H9 (cell line): ENCODE measurements around the gene KCNE1. TPM values are rescaled to one million over a fixed set of nuclear protein-coding genes. Genes with fewer than 3 reads are reported as not detected.

Experiments used
- DNase-seq: peaks from one replicate; pipeline ENCODE4 v3.0.0-alpha.2; 2017
- H2AFZ ChIP-seq: one replicate; pipeline ENCODE4 v1.6.1; 2013; ENCODE audit warnings: mild to moderate bottlenecking, low read length, control low read depth, moderate library complexity
- H2AK5ac ChIP-seq: 2 replicates; pipeline ENCODE4 v1.6.1; 2013; ENCODE audit warnings: low read length, control low read depth, mixed read lengths; ENCODE audit not compliant: insufficient read length
- H2BK120ac ChIP-seq: one replicate; pipeline ENCODE4 v1.6.1; 2013; ENCODE audit warnings: low read depth, mild to moderate bottlenecking, low read length, control low read depth, inconsistent platforms; ENCODE audit not compliant: poor library complexity, severe bottlenecking
- H2BK12ac ChIP-seq: 2 replicates; pipeline ENCODE4 v1.6.1; 2013; ENCODE audit warnings: low read length, control low read depth, mixed read lengths, low read depth; ENCODE audit not compliant: insufficient read length
- H2BK15ac ChIP-seq: 2 replicates; pipeline ENCODE4 v1.6.1; 2013; ENCODE audit warnings: low read depth, low read length, control low read depth
- H2BK20ac ChIP-seq: one replicate; pipeline ENCODE4 v1.6.1; 2013; ENCODE audit warnings: low read depth, mild to moderate bottlenecking, low read length, control low read depth, inconsistent platforms; ENCODE audit not compliant: poor library complexity, severe bottlenecking
- H2BK5ac ChIP-seq: 2 replicates; pipeline ENCODE4 v1.6.1; 2013; ENCODE audit warnings: low read length, control low read depth, mixed read lengths; ENCODE audit not compliant: insufficient read length
- H3K14ac ChIP-seq: 2 replicates; pipeline ENCODE4 v1.6.1; 2013; ENCODE audit warnings: low read length, control low read depth; ENCODE audit not compliant: insufficient read depth
- H3K18ac ChIP-seq: 2 replicates; pipeline ENCODE4 v1.6.1; 2013; ENCODE audit warnings: low read depth, mild to moderate bottlenecking, mixed read lengths, low read length, control low read depth; ENCODE audit not compliant: insufficient read length
- H3K23ac ChIP-seq: 2 replicates; pipeline ENCODE4 v1.6.1; 2013; ENCODE audit warnings: low read length, control low read depth, mixed read lengths, low read depth; ENCODE audit not compliant: insufficient read length
- H3K23me2 ChIP-seq: 2 replicates; pipeline ENCODE4 v1.6.1; 2013; ENCODE audit warnings: low read depth, mild to moderate bottlenecking, mixed read lengths, low read length, control low read depth; ENCODE audit not compliant: insufficient read length, poor library complexity, severe bottlenecking
- H3K27ac ChIP-seq: 2 replicates; pipeline ENCODE4 v1.5.1; 2013; ENCODE audit warnings: low read length, control low read depth, mixed read lengths, low read depth; ENCODE audit not compliant: insufficient read length
- H3K27me3 ChIP-seq: 2 replicates; pipeline ENCODE4 v1.6.1; 2013; ENCODE audit warnings: low read length, control low read depth, inconsistent platforms; ENCODE audit not compliant: insufficient read depth
- H3K4ac ChIP-seq: 2 replicates; pipeline ENCODE4 v1.6.1; 2013; ENCODE audit warnings: low read depth, mild to moderate bottlenecking, control low read depth, inconsistent platforms, low read length, moderate library complexity
- H3K4me1 ChIP-seq: 2 replicates; pipeline ENCODE4 v1.6.1; 2013; ENCODE audit warnings: low read length, control low read depth, inconsistent platforms; ENCODE audit not compliant: insufficient read depth
- H3K4me2 ChIP-seq: 2 replicates; pipeline ENCODE4 v1.6.1; 2013; ENCODE audit warnings: low read length, control low read depth, mixed read lengths; ENCODE audit not compliant: insufficient read length, insufficient read depth
- H3K56ac ChIP-seq: 2 replicates; pipeline ENCODE4 v1.6.1; 2013; ENCODE audit warnings: low read depth, mild to moderate bottlenecking, mixed read lengths, low read length, control low read depth; ENCODE audit not compliant: insufficient read length
- H3K79me1 ChIP-seq: 2 replicates; pipeline ENCODE4 v1.6.1; 2013; ENCODE audit warnings: low read depth, mild to moderate bottlenecking, moderate library complexity, low read length, control low read depth, inconsistent platforms; ENCODE audit not compliant: insufficient read depth, poor library complexity, severe bottlenecking
- H3K79me2 ChIP-seq: 2 replicates; pipeline ENCODE4 v1.6.1; 2013; ENCODE audit warnings: low read length, control low read depth, inconsistent platforms; ENCODE audit not compliant: insufficient read depth
- H3K9ac ChIP-seq: 2 replicates; pipeline ENCODE4 v1.6.1; 2013; ENCODE audit warnings: low read length, control low read depth, mixed read lengths; ENCODE audit not compliant: insufficient read length; ENCODE audit errors: extremely low read depth
- H3K9me3 ChIP-seq: one replicate; pipeline ENCODE4 v1.6.1; 2013; ENCODE audit warnings: low read depth, low read length, inconsistent platforms; ENCODE audit not compliant: control insufficient read depth
- H3T11ph ChIP-seq: one replicate; pipeline ENCODE4 v1.6.1; 2013; ENCODE audit warnings: mild to moderate bottlenecking, low read length, control low read depth, inconsistent platforms
- H4K20me1 ChIP-seq: one replicate; pipeline ENCODE4 v1.6.1; 2013; ENCODE audit not compliant: control insufficient read depth, insufficient read length, insufficient read depth
- H4K5ac ChIP-seq: 2 replicates; pipeline ENCODE4 v1.6.1; 2013; ENCODE audit warnings: low read depth, mild to moderate bottlenecking, mixed read lengths, low read length, control low read depth; ENCODE audit not compliant: insufficient read length
- H4K8ac ChIP-seq: replicated peaks from 2 replicates; pipeline ENCODE4 v1.6.1; 2013; ENCODE audit warnings: low read length, control low read depth, mixed read lengths, low read depth; ENCODE audit not compliant: insufficient read length
- H4K91ac ChIP-seq: 2 replicates; pipeline ENCODE4 v1.6.1; 2013; ENCODE audit warnings: low read depth, mild to moderate bottlenecking, moderate library complexity, mixed read lengths, low read length, control low read depth; ENCODE audit not compliant: insufficient read length
- H3K27ac Mint-ChIP-seq, 3 experiments: 2 replicates in 2 of 3; 3 replicates in 1 of 3; pipeline ENCODE4 v1.8.0; 2020 to 2021; ENCODE audit warnings: mixed read lengths in 3 of 3, mild to moderate bottlenecking in 1 of 3, moderate library complexity in 1 of 3
- H3K27me3 Mint-ChIP-seq: 2 replicates; pipeline ENCODE4 v1.8.0; 2021; ENCODE audit warnings: low read depth, mild to moderate bottlenecking, moderate library complexity, mixed read lengths
- H3K36me3 Mint-ChIP-seq, 3 experiments: 2 replicates in 2 of 3; 3 replicates in 1 of 3; pipeline ENCODE4 v1.8.0; 2020 to 2021; ENCODE audit warnings: low read depth in 3 of 3, mixed read lengths in 3 of 3; ENCODE audit not compliant: insufficient read depth in 1 of 3
- H3K4me1 Mint-ChIP-seq, 2 experiments: 2 replicates each; pipeline ENCODE4 v1.8.0; 2020; ENCODE audit warnings: mixed read lengths in 2 of 2
- H3K4me3 Mint-ChIP-seq, 2 experiments: 2 replicates in 1 of 2; 3 replicates in 1 of 2; pipeline ENCODE4 v1.8.0; 2020 to 2021; ENCODE audit warnings: mild to moderate bottlenecking in 2 of 2, mixed read lengths in 2 of 2, moderate library complexity in 1 of 2
- H3K9me3 Mint-ChIP-seq, 2 experiments: 2 replicates in 1 of 2; 3 replicates in 1 of 2; pipeline ENCODE4 v1.8.0; 2020; ENCODE audit warnings: mild to moderate bottlenecking in 2 of 2, mixed read lengths in 2 of 2, moderate library complexity in 1 of 2
- WGBS: extraction: QIAGEN DNeasy Blood & Tissue Kit; methylation state at CpG from one replicate; pipeline ENCODE4 v1.1.7; 2013; ENCODE audit warnings: missing lambda C conversion rate, low lambda C conversion rate, mixed read lengths; ENCODE audit not compliant: insufficient read length; ENCODE audit errors: extremely low coverage; 5-methylcytosine and 5-hydroxymethylcytosine counted together
- total RNA-seq: library from RNA; stranded (reverse); gene quantifications from 2 replicates; pipeline ENCODE4 v1.2.1, GENCODE V29; 2021
- TF ChIP-seq, protein P1 (sequence below): fragments of 200-600 bp; sonication (generic); conservative IDR thresholded peaks from 3 replicates; pipeline ENCODE4 v1.8.0; 2021; ENCODE audit warnings: antibody characterized with exemption, mild to moderate bottlenecking

KCNE1 gene
- total RNA-seq, 1 experiment from 2014 or later = 0.28 TPM

- Histone ChIP-seq H2BK120ac (no peak overlapping the region), H2BK12ac (no peak overlapping the region), H3T11ph (no peak overlapping the region), H3K79me1 (no peaks in the 10 kb centered on the region), H3K4me1 (peaks cover under 1% of the 10 kb centered on the region), H3K18ac (no peak overlapping the region), H4K20me1 (no peaks in the 10 kb centered on the region), H3K27me3 (no peaks in the 10 kb centered on the region), H4K8ac (no peak overlapping the region), H3K4ac (no peak overlapping the region), H3K4me2 (no peak overlapping the region), H3K23me2 (no peaks in the 10 kb centered on the region), H3K23ac (no peak overlapping the region), H3K14ac (no peak overlapping the region), H2AFZ (no peak overlapping the region), H4K91ac (no peak overlapping the region), H4K5ac (no peak overlapping the region), H3K9me3 (no peaks in the 10 kb centered on the region), H2AK5ac (no peak overlapping the region), H3K9ac (no peak overlapping the region), H3K56ac (no peak overlapping the region), H2BK15ac (no peak overlapping the region), H2BK5ac (no peak overlapping the region), H2BK20ac (no peak overlapping the region), H3K79me2 (no peaks in the 10 kb centered on the region), H3K27ac (no peak overlapping the region)
- no peaks in the 10 kb centered on the region; the same call in 1 of the 2 replicates for H3K27me3 Mint-ChIP-seq
- no peaks in the 10 kb centered on the region for H3K36me3 Mint-ChIP-seq
- TF ChIP-seq, protein P1, sequence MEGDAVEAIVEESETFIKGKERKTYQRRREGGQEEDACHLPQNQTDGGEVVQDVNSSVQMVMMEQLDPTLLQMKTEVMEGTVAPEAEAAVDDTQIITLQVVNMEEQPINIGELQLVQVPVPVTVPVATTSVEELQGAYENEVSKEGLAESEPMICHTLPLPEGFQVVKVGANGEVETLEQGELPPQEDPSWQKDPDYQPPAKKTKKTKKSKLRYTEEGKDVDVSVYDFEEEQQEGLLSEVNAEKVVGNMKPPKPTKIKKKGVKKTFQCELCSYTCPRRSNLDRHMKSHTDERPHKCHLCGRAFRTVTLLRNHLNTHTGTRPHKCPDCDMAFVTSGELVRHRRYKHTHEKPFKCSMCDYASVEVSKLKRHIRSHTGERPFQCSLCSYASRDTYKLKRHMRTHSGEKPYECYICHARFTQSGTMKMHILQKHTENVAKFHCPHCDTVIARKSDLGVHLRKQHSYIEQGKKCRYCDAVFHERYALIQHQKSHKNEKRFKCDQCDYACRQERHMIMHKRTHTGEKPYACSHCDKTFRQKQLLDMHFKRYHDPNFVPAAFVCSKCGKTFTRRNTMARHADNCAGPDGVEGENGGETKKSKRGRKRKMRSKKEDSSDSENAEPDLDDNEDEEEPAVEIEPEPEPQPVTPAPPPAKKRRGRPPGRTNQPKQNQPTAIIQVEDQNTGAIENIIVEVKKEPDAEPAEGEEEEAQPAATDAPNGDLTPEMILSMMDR = no peak
- no peak for DNase-seq
- WGBS = no CpG with 5 or more reads among the region's 5 CpGs
- no peaks in the 10 kb centered on the region; a peak in 1 of 5 replicates for H3K9me3 Mint-ChIP-seq
- peaks cover 37 to 41% of the 10 kb centered on the region in 2 experiments for H3K4me1 Mint-ChIP-seq
- H3K4me3 Mint-ChIP-seq = no peak overlapping the region
- H3K27ac Mint-ChIP-seq = no peak overlapping the region
These were observed 6.3 kb upstream of the KCNE1 start for GRCh38 chr21:34518301-34518700.
